ENCODE measurements around the gene SLC45A2. TPM values are rescaled to one million over a fixed set of nuclear protein-coding genes. Genes with fewer than 3 reads are reported as not detected.

Gene SLC45A2
- total and polyA plus RNA-seq, 4 donors = 0.03 to 0.40 TPM; not detected in 2

DNA sequence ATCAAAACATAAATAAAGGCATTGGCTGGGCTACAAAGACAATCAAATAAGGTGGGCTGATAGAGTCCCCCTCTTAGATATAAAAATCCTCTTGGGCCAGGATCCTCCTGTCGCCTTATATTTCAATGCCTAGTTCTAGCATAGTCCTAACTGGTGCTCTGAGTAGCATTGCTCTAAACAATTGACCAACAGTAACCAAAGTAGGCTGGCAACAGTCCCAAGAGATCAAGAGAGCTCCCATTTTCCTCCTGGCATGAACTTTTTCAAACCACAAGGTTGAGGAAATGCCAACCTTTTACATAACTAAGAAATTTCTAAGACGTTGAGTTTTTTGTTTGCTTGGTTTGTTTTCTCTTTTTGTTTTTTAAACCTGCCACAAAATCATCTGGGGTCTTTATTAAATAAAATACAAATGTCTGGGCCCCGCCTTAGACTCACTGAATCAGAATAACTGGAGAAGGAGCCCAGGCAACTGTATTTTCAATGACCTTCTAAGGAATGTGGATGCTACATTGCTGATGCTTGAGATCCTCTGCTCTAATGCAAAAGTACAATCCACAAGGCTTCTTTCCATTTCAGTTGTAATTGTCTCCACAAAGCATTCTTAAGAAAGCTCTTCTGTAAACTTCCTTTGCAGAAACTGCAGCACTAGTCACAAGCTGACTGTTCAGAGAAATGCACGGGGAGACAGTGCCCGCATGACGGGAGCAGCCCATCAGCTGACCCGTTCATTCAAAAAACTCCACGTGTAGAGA, 2.9 kb downstream of the SLC45A2 start:
- no peak overlapping the region for H3K27ac ChIP-seq (ENCODE audit: low read depth in 1 of 2, low read length in 1 of 2)
- 70 to 73% methylated on average over 8 of the region's 8 CpGs for WGBS, 2 donors

DNA sequence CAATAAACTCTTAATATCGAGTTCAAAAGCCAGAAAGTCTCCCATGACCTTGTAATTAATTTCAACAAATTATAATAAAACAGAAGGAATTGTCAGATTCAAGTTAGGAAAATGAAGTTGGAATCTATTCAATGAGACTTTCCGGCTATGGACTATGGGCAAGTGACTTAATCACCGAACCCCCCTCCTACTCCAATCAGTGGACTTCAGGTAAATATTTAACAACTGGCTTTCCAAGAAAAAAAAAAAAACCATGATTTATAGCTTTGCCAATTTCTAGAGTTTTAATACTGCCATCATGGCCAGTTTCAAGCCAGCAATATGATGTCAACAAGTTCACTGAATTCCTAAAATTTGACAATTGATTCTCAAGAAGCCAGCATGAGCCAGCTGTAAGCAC, 4.5 kb downstream of the SLC45A2 start:
- ATAC-seq (ENCODE audit: insufficient read depth, low FRiP score) = no peak
- H3K4me3 ChIP-seq = no peak overlapping the region

More for the DNA sequence above, 2.9 kb downstream of the SLC45A2 start:
- Histone ChIP-seq H3K36me3 (ENCODE audit: control insufficient read depth in 4 of 4, insufficient read depth in 4 of 4, low read length in 4 of 4) (peaks cover 0 to 2% (median under 1%) of the 10 kb centered on the region in 4 donors), H3K9ac (ENCODE audit: insufficient read depth in 1 of 2, low read length in 2 of 2) (no peak overlapping the region), H3K27me3 (ENCODE audit: control insufficient read depth in 3 of 3, insufficient read depth in 3 of 3, low read length in 2 of 3) (no peaks in the 10 kb centered on the region), H3K4me3 (no peak overlapping the region), H3K9me3 (ENCODE audit: control insufficient read depth in 4 of 4, insufficient read depth in 3 of 4, low read length in 3 of 4) (no peaks in the 10 kb centered on the region), H3K4me1 (ENCODE audit: control insufficient read depth in 5 of 5, insufficient read depth in 5 of 5, low read length in 5 of 5) (peaks cover 0 to 7% (median 0%) of the 10 kb centered on the region in 5 donors)
- TF ChIP-seq, protein P1, sequence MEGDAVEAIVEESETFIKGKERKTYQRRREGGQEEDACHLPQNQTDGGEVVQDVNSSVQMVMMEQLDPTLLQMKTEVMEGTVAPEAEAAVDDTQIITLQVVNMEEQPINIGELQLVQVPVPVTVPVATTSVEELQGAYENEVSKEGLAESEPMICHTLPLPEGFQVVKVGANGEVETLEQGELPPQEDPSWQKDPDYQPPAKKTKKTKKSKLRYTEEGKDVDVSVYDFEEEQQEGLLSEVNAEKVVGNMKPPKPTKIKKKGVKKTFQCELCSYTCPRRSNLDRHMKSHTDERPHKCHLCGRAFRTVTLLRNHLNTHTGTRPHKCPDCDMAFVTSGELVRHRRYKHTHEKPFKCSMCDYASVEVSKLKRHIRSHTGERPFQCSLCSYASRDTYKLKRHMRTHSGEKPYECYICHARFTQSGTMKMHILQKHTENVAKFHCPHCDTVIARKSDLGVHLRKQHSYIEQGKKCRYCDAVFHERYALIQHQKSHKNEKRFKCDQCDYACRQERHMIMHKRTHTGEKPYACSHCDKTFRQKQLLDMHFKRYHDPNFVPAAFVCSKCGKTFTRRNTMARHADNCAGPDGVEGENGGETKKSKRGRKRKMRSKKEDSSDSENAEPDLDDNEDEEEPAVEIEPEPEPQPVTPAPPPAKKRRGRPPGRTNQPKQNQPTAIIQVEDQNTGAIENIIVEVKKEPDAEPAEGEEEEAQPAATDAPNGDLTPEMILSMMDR (IDR thresholded peaks at IDR 0.05; ENCODE audit: control extremely low read depth, extremely low read depth) = no peak
- ATAC-seq (ENCODE audit: insufficient read depth, low FRiP score) = no peak
- DNase-seq = no peak

GRCh38 chr5:33978306-33978705, 6.2 kb downstream of the SLC45A2 start:
- Histone ChIP-seq H3K27ac (ENCODE audit: low read depth in 1 of 2, low read length in 1 of 2) (no peak overlapping the region), H3K9ac (ENCODE audit: insufficient read depth in 1 of 2, low read length in 2 of 2) (no peak overlapping the region), H3K4me3 (no peak overlapping the region), H3K4me1 (ENCODE audit: control insufficient read depth in 5 of 5, insufficient read depth in 5 of 5, low read length in 5 of 5) (peaks cover 0 to 14% (median 3%) of the 10 kb centered on the region in 5 donors), H3K36me3 (ENCODE audit: control insufficient read depth in 4 of 4, insufficient read depth in 4 of 4, low read length in 4 of 4) (no peaks in the 10 kb centered on the region), H3K9me3 (ENCODE audit: control insufficient read depth in 4 of 4, insufficient read depth in 3 of 4, low read length in 3 of 4) (no peaks in the 10 kb centered on the region), H3K27me3 (ENCODE audit: control insufficient read depth in 3 of 3, insufficient read depth in 3 of 3, low read length in 2 of 3) (no peaks in the 10 kb centered on the region)
- 70 to 79% methylated on average over 1 of the region's 1 CpG for WGBS, 2 donors
- TF ChIP-seq, protein P1 (IDR thresholded peaks at IDR 0.05; ENCODE audit: control extremely low read depth, extremely low read depth) = no peak
- DNase-seq (no peak), ATAC-seq (ENCODE audit: insufficient read depth, low FRiP score) (no peak)

More for the DNA sequence above, 4.5 kb downstream of the SLC45A2 start:
- TF ChIP-seq, protein P1 (IDR thresholded peaks at IDR 0.05; ENCODE audit: control extremely low read depth, extremely low read depth) = no peak
- Histone ChIP-seq H3K36me3 (ENCODE audit: control insufficient read depth in 4 of 4, insufficient read depth in 4 of 4, low read length in 4 of 4) (no peaks in the 10 kb centered on the region), H3K27ac (ENCODE audit: low read depth in 1 of 2, low read length in 1 of 2) (no peak overlapping the region), H3K9me3 (ENCODE audit: control insufficient read depth in 4 of 4, insufficient read depth in 3 of 4, low read length in 3 of 4) (no peaks in the 10 kb centered on the region), H3K27me3 (ENCODE audit: control insufficient read depth in 3 of 3, insufficient read depth in 3 of 3, low read length in 2 of 3) (no peaks in the 10 kb centered on the region), H3K4me1 (ENCODE audit: control insufficient read depth in 5 of 5, insufficient read depth in 5 of 5, low read length in 5 of 5) (peaks cover 0 to 12% (median 7%) of the 10 kb centered on the region in 5 donors), H3K9ac (ENCODE audit: insufficient read depth in 1 of 2, low read length in 2 of 2) (no peak overlapping the region)
- 93 to 98% methylated on average over 3 of the region's 3 CpGs for WGBS, 2 donors
- DNase-seq = no peak
